Heart right ventricle (tissue), 16 donors: ENCODE data around the gene ABHD17C. TPM values are rescaled to one million over a fixed set of nuclear protein-coding genes. Genes with fewer than 3 reads are reported as not detected.

Experiments used
- ATAC-seq, 8 donors: fragments of 200-7000 bp; cut with Tn5 transposase; one replicate each; pipeline ENCODE4 v1.9.1; 2020; ENCODE audit warnings: mild to moderate bottlenecking in 8 of 8, moderate library complexity in 8 of 8, moderate number of reproducible peaks in 1 of 8
- DNase-seq, 2 donors: peaks; one replicate each; pipeline ENCODE4 v3.0.0-alpha.2; 2020
- H3K27ac ChIP-seq, 10 donors: fragments of 200-600 bp; sonication (generic) in 2 of 10; one replicate each; pipeline versions ENCODE4 v1.5.0 to v1.8.0; 2020 to 2022; ENCODE audit warnings: mild to moderate bottlenecking in 3 of 10
- H3K27me3 ChIP-seq, 7 donors: fragments of 200-600 bp; one replicate each; pipeline ENCODE4 v1.8.0; 2021 to 2022; ENCODE audit warnings: mild to moderate bottlenecking in 2 of 7
- H3K36me3 ChIP-seq, 9 donors: fragments of 200-600 bp; sonication (generic) in 1 of 9; one replicate each; pipeline versions ENCODE4 v1.5.0 to v1.8.0; 2020 to 2022; ENCODE audit warnings: mild to moderate bottlenecking in 2 of 9
- H3K4me1 ChIP-seq, 9 donors: fragments of 200-600 bp; sonication (generic) in 1 of 9; one replicate each; pipeline versions ENCODE4 v1.5.0 to v1.8.0; 2020 to 2022; ENCODE audit warnings: mild to moderate bottlenecking in 4 of 9
- H3K4me3 ChIP-seq, 10 donors: fragments of 200-600 bp; sonication (generic) in 2 of 10; one replicate each; pipeline versions ENCODE4 v1.5.0 to v1.8.0; 2020 to 2022; ENCODE audit warnings: mild to moderate bottlenecking in 7 of 10, moderate library complexity in 2 of 10
- H3K9me3 ChIP-seq, 11 donors: fragments of 200-600 bp in 10 of 11; sonication (generic) in 2 of 11; one replicate each; pipeline versions ENCODE4 v1.5.0 to v1.8.0; 2013 to 2022; ENCODE audit warnings: mild to moderate bottlenecking in 2 of 11, control low read depth in 1 of 11, moderate library complexity in 1 of 11
- CTCF ChIP-seq, 9 donors: fragments of 200-600 bp; sonication (generic) in 2 of 9; IDR thresholded peaks; one replicate each; pipeline versions ENCODE4 v1.5.0 to v1.8.0; 2021 to 2022; ENCODE audit warnings: antibody characterized with exemption in 9 of 9, mild to moderate bottlenecking in 5 of 9, moderate library complexity in 1 of 9
- WGBS, 2 donors: extraction: QIAGEN DNeasy Blood & Tissue Kit; methylation state at CpG; one replicate each; pipeline ENCODE4 v1.1.7; 2013; ENCODE audit warnings: inconsistent platforms in 1 of 2; 5-methylcytosine and 5-hydroxymethylcytosine counted together
- intact Hi-C, 10 donors: fragments of 100-400 bp; cut with DNase I; formaldehyde crosslinking; loops; one replicate each; pipeline versions ENCODE4 v1.11.1 to v1.14.2; 2022
- polyA plus RNA-seq, 2 donors: library from polyadenylated mRNA; stranded (reverse); fragments of 200-250 nt; gene quantifications; one replicate each; pipeline ENCODE4 v1.2.3, GENCODE V29; 2013
- total RNA-seq, 10 donors: library from RNA; stranded (reverse); fragmentation: NEBNext Ultra II Directional in 3 of 10; extraction: Animal tissue kit (Norgen Biotek cat#: 25700) in 3 of 10; gene quantifications; one replicate each; pipeline versions ENCODE4 v1.2.1 to v1.2.4, GENCODE V29; 2021 to 2023
- donor health status: Arrhythmogenic right ventricular cardiomyopathy.
- donor health status: ischemic (EF 13 %, LVEDD 7.1; RV severe dilation, severe dysfunction).
- donor health status: healthy with polysubstance abuse.
- donor health status: DM: no; HTN: yes; CAD: no.
- donor health status: DM: no; HTN: no; CAD: no.
- donor health status: ischemic (EF 25% LVEDD 6.9; RV normal size, moderate dysfunction).
- donor health status: ischemic (EF 25% LVEDD 5.7; RV mildly dilated, moderate dysfunction).
- donor health status: healthy.
- donor health status: DM: yes; HTN: yes; CAD: no.
- donor health status: Ischemic cardiomyopathy.
- donor health status: ischemic (EF 35%, LVEDD 5.7; RV mildly dilated, moderate dysfunction).
- donor health status: nonischemic (EF 11% LVEDD 7.7; RV severe dilation, severe dysfunction).
- donor health status: DM: yes; HTN: yes; CAD: no.
- donor health status: PGD.
- donor health status: ischemic (EF 29% LVEDD 5.4; RV normal size, mild dysfunction).
- donor health status: nonischemic (EF 23%, LVEDD 6.1; RV moderate dilation, normal function).

Gene ABHD17C
- total and polyA plus RNA-seq, 12 donors: 2.3 to 8.5 (median 4.2) TPM

DNA sequence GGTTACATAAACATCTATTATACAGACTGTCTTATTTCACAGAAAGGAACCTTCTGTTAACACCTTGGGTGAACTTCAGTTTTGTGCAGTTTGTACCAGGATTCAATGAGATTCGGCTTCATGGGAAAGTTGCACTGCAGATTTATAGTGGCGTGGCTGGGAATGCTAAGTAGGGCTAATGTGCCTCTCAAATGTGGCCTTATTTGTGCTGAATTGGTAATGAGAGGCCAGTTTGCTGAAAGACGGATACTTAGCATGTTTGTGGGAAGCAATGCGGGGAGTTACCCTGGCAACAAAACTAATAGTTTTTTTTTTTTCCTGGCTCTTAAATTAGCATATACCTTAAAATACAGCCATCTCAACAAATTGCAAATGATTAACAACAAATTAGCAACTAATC, 55.5 kb downstream of the ABHD17C start:
- Histone ChIP-seq H3K4me3 (no peak overlapping the region), H3K4me1 (no peaks in the 10 kb centered on the region), H3K9me3 (peaks cover 0 to 5% (median 0%) of the 10 kb centered on the region in 11 donors), H3K36me3 (peaks cover 0 to 29% (median 4%) of the 10 kb centered on the region in 9 donors), H3K27me3 (no peaks in the 10 kb centered on the region), H3K27ac (no peak overlapping the region)
- DNase-seq: no peak
- WGBS, 2 donors: 95 to 98% methylated on average over 4 of the region's 4 CpGs
- intact Hi-C loops: no loop called here
- no peak for ATAC-seq
- TF ChIP-seq CTCF (IDR thresholded peaks at IDR 0.05): no peak

DNA sequence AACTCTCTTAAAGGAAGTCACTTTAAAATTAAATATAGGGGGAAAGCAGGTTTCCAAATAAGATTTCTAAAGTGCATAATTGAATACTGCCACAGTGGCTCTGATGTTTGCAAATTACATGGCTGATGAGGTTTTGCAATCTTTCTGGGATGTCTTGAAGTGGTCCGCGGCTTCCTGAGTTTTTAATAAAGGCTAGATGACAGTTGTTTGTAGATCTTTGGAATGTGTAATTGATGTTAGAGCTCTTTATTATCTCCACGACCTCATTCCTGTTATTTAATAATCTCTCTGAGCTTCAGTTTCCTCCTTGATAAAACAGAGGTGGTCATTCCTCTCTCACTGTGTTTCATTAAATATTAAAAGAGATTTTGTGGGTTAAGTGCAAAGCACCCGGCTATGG, 57.1 kb downstream of the ABHD17C start:
- intact Hi-C loops: no loop called here
- no peaks in the 10 kb centered on the region for H3K9me3 ChIP-seq
- no peak for TF ChIP-seq CTCF (IDR thresholded peaks at IDR 0.05)
- peaks cover 0 to 29% (median 4%) of the 10 kb centered on the region in 9 donors for H3K36me3 ChIP-seq
- ATAC-seq (no peak), DNase-seq (no peak)
- H3K4me1 ChIP-seq: no peaks in the 10 kb centered on the region
- H3K4me3 ChIP-seq: no peak overlapping the region
- H3K27ac ChIP-seq: no peak overlapping the region
- whole genome bisulfite sequencing, 2 donors: 74 to 75% methylated on average over 4 of the region's 4 CpGs
- no peaks in the 10 kb centered on the region for H3K27me3 ChIP-seq

GRCh38 chr15:80753161-80753560, 58.1 kb downstream of the ABHD17C start:
- H3K27ac ChIP-seq: no peak overlapping the region
- H3K4me1 ChIP-seq: no peaks in the 10 kb centered on the region
- 50 to 68% methylated on average over 2 of the region's 2 CpGs for WGBS, 2 donors
- H3K4me3 ChIP-seq: no peak overlapping the region
- intact Hi-C loops: no loop called here
- H3K9me3 ChIP-seq: no peaks in the 10 kb centered on the region
- ATAC-seq (no peak), DNase-seq (no peak)
- no peak for TF ChIP-seq CTCF (IDR thresholded peaks at IDR 0.05)
- no peaks in the 10 kb centered on the region for H3K27me3 ChIP-seq
- peaks cover 0 to 29% (median 4%) of the 10 kb centered on the region in 9 donors for H3K36me3 ChIP-seq

GRCh38 chr15:80754014-80754413, 58.9 kb downstream of the ABHD17C start:
- intact Hi-C loops: no loop called here
- no peak for TF ChIP-seq CTCF (IDR thresholded peaks at IDR 0.05)
- WGBS, 2 donors: 93 to 94% methylated on average over 8 of the region's 8 CpGs
- H3K4me3 ChIP-seq: no peak overlapping the region
- no peaks in the 10 kb centered on the region for H3K9me3 ChIP-seq
- no peaks in the 10 kb centered on the region for H3K27me3 ChIP-seq
- H3K4me1 ChIP-seq: no peaks in the 10 kb centered on the region
- ATAC-seq: no peak
- H3K27ac ChIP-seq: no peak overlapping the region
- DNase-seq: no peak
- H3K36me3 ChIP-seq: peaks cover 0 to 29% (median 4%) of the 10 kb centered on the region in 9 donors
